ENCODE results near the gene FGFRL1. TPM values are rescaled to one million over a fixed set of nuclear protein-coding genes. Genes with fewer than 3 reads are reported as not detected.

The FGFRL1 gene
- total and polyA plus RNA-seq, 2 donors, result 5.7 to 25.7 TPM

DNA sequence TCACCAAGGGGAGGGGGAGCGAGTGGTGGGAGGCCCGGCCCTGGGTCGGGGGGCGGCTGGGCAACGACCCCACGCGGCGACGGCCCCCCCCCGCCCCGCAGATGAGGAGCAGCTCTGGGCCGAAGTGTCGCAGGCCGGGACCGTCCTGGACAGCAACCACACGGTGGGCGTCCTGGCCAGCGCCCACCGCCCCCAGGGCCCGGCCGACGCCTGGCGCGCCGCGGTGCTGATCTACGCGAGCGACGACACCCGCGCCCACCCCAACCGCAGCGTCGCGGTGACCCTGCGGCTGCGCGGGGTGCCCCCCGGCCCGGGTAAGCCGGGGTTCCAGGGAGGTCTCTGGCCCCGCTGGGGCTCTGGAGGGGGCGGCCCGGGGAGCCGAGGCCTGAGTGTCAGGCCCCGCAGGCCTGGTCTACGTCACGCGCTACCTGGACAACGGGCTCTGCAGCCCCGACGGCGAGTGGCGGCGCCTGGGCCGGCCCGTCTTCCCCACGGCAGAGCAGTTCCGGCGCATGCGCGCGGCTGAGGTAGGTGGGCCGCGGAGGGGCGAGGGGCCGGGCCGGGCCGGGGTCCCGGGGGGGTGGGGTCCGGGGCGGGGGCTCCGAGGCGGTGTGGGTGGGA, 8.7 kb upstream of the FGFRL1 start:
- no peaks in the 10 kb centered on the region for H3K36me3 ChIP-seq (ENCODE audit: insufficient read depth)
- 2% methylated on average over 75 of the region's 75 CpGs for WGBS
- H3K4me3 ChIP-seq (ENCODE audit: low read depth, low read length), result peak overlapping the region; percentile 16
- H3K4me1 ChIP-seq (ENCODE audit: insufficient read depth), result peaks cover 2% of the 10 kb centered on the region
- DNase-seq (ENCODE audit: extremely low spot score), result no peak
- H3K27ac ChIP-seq (ENCODE audit: low read depth), result no peak overlapping the region

DNA sequence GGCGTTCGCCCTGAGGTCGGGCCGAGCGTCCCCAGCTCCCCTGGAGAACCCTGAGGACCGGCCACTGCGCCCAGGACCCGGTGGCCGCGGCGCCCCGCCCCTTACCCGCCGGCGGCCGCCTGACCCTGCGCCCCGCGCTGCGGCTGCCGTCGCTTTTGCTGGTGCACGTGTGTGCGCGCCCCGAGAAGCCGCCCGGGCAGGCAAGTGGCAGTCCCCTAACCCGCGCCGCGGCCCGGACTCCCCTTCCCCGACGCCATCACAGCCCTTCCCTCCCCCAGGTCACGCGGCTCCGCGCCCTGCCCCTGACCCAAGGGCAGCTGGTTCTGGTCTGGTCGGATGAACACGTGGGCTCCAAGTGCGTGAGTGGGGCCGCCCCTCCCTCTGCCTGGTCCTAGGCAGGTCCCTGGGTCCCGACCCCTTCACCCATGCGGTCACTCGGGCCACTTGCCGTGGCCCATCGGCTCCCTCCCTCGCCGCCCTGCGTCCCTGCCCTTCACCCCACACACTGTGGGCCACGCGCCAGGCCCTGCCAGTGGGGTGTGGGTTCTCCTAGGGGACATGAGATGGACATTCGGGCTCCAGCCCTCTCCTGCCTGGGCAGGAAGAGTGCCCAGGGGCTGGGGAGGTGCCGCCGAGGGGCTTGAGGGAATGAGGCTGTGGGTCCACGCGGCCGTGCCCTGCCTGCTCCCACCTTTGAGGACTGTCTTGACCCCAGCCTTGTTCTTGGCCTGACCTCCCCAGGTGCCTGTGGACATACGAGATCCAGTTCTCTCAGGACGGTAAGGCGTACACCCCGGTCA, 8.0 kb upstream of the FGFRL1 start:
- H3K27ac ChIP-seq (ENCODE audit: low read depth), result no peak overlapping the region
- no peaks in the 10 kb centered on the region for H3K36me3 ChIP-seq (ENCODE audit: insufficient read depth)
- WGBS, result 26% methylated on average over 63 of the region's 63 CpGs
- peaks cover 2% of the 10 kb centered on the region for H3K4me1 ChIP-seq (ENCODE audit: insufficient read depth)
- no peak for DNase-seq (ENCODE audit: extremely low spot score)
- H3K4me3 ChIP-seq (ENCODE audit: low read depth, low read length), result no peak overlapping the region

GRCh38 chr4:1004071-1004418, 7.4 kb upstream of the FGFRL1 start:
- H3K4me3 ChIP-seq (ENCODE audit: low read depth, low read length), result no peak overlapping the region
- H3K4me1 ChIP-seq (ENCODE audit: insufficient read depth), result peaks cover 2% of the 10 kb centered on the region
- WGBS, result 89% methylated on average over 13 of the region's 13 CpGs
- DNase-seq (ENCODE audit: extremely low spot score), result no peak
- H3K36me3 ChIP-seq (ENCODE audit: insufficient read depth), result no peaks in the 10 kb centered on the region
- H3K27ac ChIP-seq (ENCODE audit: low read depth), result no peak overlapping the region

GRCh38 chr4:1004557-1005485, 6.6 kb upstream of the FGFRL1 start:
- no peak overlapping the region for H3K4me3 ChIP-seq (ENCODE audit: low read depth, low read length)
- no peak overlapping the region for H3K27ac ChIP-seq (ENCODE audit: low read depth)
- peaks cover 2% of the 10 kb centered on the region for H3K4me1 ChIP-seq (ENCODE audit: insufficient read depth)
- no peak for DNase-seq (ENCODE audit: extremely low spot score)
- H3K36me3 ChIP-seq (ENCODE audit: insufficient read depth), result no peaks in the 10 kb centered on the region
- WGBS, result 71% methylated on average over 25 of the region's 25 CpGs

GRCh38 chr4:1006856-1007255, 4.6 kb upstream of the FGFRL1 start:
- Histone ChIP-seq H3K27ac (ENCODE audit: low read depth) (no peak overlapping the region), H3K36me3 (ENCODE audit: insufficient read depth) (no peaks in the 10 kb centered on the region), H3K4me3 (ENCODE audit: low read depth, low read length) (no peak overlapping the region), H3K4me1 (ENCODE audit: insufficient read depth) (peaks cover 3% of the 10 kb centered on the region)
- 91% methylated on average over 5 of the region's 5 CpGs for WGBS
- no peak for DNase-seq (ENCODE audit: extremely low spot score)

DNA sequence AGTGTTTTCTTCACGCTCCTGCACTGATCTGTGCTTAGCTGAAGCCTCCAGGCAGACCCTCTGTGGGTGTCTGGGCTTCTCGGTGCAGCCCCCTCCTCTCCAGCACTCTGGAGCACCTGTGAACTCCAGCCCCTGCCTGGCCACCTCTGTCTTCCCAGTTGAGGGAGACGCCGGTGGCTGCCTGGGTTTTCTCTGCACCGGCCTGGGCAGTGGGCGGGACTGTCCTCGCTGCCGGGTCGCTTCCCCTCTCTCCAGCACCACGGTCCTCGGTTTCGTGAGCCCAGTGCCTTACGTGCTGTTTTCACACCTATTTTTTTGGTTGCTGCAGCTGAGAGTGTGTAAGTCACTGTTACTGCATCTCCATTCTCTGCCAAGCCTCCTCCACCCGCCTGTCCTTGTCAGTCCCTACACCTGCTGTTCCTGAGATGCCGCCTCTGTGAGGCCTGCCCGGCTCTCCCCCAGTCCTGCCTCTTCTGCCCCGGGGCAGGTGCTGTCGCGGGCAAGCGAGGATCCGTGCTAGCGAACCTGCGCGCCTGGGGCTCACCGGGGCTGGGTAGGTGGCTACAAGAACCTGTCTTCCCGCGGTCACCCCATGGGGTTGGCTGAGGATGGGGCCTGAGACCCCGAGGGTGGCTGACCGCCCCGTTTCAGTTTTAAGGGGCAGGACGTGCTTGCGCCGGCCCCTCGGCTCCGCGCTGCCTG, 2.4 kb upstream of the FGFRL1 start:
- 3% methylated on average over 36 of the region's 36 CpGs for WGBS
- peak overlapping the region; percentile 52 for H3K4me3 ChIP-seq (ENCODE audit: low read depth, low read length)
- DNase-seq (ENCODE audit: extremely low spot score), result no peak
- no peaks in the 10 kb centered on the region for H3K36me3 ChIP-seq (ENCODE audit: insufficient read depth)
- no peak overlapping the region for H3K27ac ChIP-seq (ENCODE audit: low read depth)
- peaks cover 1% of the 10 kb centered on the region for H3K4me1 ChIP-seq (ENCODE audit: insufficient read depth)

DNA sequence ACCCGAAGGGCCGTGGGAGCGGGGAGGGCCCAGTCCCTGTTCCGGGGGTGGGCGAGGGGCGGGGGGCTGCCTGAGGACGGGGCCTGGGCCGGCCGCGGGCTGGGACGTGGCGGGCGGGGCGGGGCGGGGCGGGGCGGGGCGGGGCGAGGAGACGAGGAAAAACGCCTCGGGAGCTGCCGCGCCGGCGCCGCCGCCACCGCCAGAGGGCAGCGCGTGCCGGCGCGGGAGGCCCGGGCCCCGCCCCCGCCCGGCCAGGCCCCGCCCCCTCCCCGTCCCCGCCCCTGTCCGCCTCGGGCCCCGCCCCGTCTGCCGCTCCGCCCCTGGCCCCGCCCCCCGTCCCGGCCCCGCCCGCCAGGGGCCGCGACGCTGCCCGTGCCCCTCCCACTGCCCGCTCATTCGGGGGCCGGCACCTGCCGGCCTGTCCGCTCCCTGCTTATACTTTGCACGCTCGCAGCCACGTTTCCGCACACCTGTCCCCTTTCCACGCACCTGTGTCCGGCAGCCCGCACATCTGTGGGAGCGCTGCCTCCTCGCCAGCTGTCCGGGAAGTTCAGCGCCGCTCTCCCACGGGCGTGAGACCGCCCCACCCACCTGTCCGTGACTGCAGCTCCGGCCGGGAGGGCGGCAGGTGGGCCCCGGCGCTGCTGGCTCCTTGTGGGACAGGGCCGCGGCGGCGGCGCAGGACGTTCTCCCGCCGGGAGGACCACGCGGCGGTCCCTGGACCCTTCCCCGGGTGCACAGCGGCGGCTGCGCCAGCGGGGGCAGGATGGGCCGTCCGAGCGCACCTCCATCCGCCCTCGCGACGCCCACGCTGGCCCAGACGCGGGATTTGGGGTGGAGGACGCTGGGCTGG, 1.7 kb upstream of the FGFRL1 start:
- H3K36me3 ChIP-seq (ENCODE audit: insufficient read depth), result no peaks in the 10 kb centered on the region
- peak overlapping the region; percentile 52 for H3K4me3 ChIP-seq (ENCODE audit: low read depth, low read length)
- WGBS, result 1% methylated on average over 97 of the region's 109 CpGs
- peaks cover 1% of the 10 kb centered on the region for H3K4me1 ChIP-seq (ENCODE audit: insufficient read depth)
- DNase-seq (ENCODE audit: extremely low spot score), result no peak
- H3K27ac ChIP-seq (ENCODE audit: low read depth), result no peak overlapping the region

DNA sequence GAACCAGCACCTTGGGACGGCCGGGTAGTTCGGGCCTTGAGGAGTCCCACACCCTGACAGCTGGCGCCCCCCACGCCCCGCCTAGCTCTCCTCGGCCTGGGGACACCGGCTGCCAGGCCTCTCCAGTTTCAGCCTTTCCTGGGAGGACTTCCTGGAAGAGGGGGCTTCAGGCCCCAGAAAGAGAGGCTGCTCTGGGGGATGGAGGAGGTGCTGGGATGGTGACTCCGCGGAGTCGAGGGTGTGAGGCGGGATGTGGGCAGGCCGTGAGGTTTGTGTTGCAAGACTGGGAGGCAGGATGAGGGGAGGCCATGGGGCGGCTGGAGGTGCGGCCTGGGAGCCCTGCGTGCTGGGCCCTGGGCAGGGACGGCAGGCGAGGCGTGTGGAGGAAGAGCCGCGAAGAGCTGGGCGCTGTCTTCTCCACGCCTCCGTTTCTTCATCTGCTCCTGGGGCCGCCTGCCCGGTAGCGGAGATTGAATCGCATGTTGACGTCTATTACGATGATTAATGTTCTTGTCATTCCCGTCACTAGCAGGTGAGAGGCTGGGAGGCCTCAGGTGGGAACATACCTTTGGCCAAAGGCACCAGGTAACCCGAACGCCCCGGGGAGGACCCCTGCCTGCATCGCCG, 918 bp upstream of the FGFRL1 start:
- WGBS, result 1% methylated on average over 36 of the region's 36 CpGs
- Histone ChIP-seq H3K4me1 (ENCODE audit: insufficient read depth) (peaks cover 1% of the 10 kb centered on the region), H3K36me3 (ENCODE audit: insufficient read depth) (no peaks in the 10 kb centered on the region), H3K27ac (ENCODE audit: low read depth) (peak overlapping the region; percentile 76), H3K4me3 (ENCODE audit: low read depth, low read length) (peak overlapping the region; percentile 90)
- no peak for DNase-seq (ENCODE audit: extremely low spot score)

- Histone ChIP-seq H3K4me1 (ENCODE audit: insufficient read depth) (peaks cover 1% of the 10 kb centered on the region), H3K27ac (ENCODE audit: low read depth) (no peak overlapping the region), H3K4me3 (ENCODE audit: low read depth, low read length) (peak overlapping the region; percentile 90), H3K36me3 (ENCODE audit: insufficient read depth) (no peaks in the 10 kb centered on the region)
- 1% methylated on average over 68 of the region's 69 CpGs for WGBS
- DNase-seq (ENCODE audit: extremely low spot score), result no peak
These were observed 224 bp downstream of the FGFRL1 start for GRCh38 chr4:1011666-1012033.

DNA sequence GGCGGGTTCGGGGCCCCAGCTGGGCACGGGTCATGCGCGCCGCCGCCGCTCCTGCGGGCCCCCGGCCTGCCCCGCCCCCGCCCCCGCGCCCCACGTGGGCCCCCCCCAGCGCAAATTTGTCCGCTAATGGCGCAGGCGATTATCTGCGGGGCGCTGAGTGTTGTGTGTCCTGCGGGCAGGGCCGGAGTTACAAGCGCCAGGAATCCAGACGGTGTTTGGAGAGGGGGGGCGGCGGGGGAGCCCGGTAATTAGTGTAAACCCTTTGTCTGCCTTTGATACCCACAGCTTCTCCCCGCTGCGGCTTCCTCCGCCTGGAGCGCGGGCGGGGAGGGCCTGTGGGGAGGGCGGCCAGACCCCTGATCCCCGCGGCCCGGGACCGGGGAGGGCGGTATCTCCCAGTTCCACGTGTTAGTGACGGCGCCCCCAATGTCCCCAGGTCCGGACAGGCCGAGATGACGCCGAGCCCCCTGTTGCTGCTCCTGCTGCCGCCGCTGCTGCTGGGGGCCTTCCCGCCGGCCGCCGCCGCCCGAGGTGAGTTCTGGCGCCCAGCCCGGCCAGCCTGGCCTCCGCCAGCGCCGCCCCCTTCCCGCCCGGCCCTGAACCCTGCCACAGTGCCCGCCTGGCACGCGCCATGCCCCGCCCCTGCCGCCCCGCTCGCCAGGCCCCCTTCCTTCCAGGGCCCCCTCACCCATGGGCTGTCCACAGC, 761 bp downstream of the FGFRL1 start:
- Histone ChIP-seq H3K36me3 (ENCODE audit: insufficient read depth) (no peaks in the 10 kb centered on the region), H3K4me1 (ENCODE audit: insufficient read depth) (peaks cover 1% of the 10 kb centered on the region), H3K27ac (ENCODE audit: low read depth) (no peak overlapping the region), H3K4me3 (ENCODE audit: low read depth, low read length) (peak overlapping the region; percentile 90)
- 5% methylated on average over 69 of the region's 69 CpGs for WGBS
- no peak for DNase-seq (ENCODE audit: extremely low spot score)

DNA sequence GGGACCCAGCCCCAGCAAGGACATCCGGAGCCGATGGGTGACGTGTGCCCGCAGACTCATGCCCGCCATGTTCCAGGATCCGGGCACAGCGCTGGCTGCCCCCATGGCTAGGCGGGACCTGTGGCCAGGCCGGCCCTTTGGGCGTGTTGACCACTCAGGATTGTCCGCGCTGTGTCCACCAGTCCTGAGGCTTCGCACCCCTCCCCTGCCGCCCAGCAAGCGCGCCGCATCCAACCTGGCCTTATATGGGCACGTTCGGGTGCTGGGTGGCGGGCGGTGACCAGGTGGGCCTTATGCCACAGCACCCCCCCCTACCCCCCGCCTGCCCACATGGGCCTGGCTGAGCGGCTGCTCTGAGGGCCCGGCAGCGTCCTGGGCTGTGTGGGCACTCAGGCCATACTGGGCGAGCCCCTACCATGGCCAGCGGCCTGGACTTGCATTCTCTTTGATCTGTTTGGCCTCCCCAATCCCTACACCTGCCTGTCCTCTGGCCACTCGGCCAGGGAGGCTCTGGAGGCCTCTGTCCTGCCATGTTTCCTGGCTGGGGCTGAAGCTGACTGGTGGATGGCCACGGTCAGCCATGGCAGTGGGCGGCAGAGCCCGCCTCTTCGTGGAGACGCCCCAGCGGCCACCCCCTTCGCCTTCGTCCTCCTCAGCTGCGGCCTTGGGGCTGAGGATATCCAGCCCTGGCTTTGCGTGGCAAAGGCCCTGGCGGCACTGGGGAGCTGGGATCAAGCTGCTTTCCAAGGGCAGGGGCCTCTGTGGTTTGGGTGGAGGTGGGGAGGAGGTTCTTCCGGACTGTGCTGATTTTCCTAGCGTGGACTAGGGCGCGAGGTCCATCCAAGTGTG, 2.0 kb downstream of the FGFRL1 start:
- no peak overlapping the region for H3K4me3 ChIP-seq (ENCODE audit: low read depth, low read length)
- H3K36me3 ChIP-seq (ENCODE audit: insufficient read depth), result no peaks in the 10 kb centered on the region
- no peak for DNase-seq (ENCODE audit: extremely low spot score)
- peaks cover 1% of the 10 kb centered on the region for H3K4me1 ChIP-seq (ENCODE audit: insufficient read depth)
- no peak overlapping the region for H3K27ac ChIP-seq (ENCODE audit: low read depth)
- 97% methylated on average over 43 of the region's 43 CpGs for WGBS

All from urinary bladder (tissue), 4 donors.